HepG2 (cell line): ENCODE measurements around the gene MARCHF9. TPM values are rescaled to one million over a fixed set of nuclear protein-coding genes. Genes with fewer than 3 reads are reported as not detected.

Source experiments
- ARNT2 ChIP-seq: sonication (generic); formaldehyde crosslinking; IDR thresholded peaks from 2 replicates; pipeline ENCODE4 v1.8.0; 2022; ENCODE audit warnings: mild to moderate bottlenecking, low read depth, missing genetic modification reagents, moderate library complexity
- ASH2L ChIP-seq: fragments of 300-600, 200-600 bp; sonication (generic); IDR thresholded peaks from 2 replicates; pipeline ENCODE4 v1.7.0; 2017; ENCODE audit warnings: low read depth, mild to moderate bottlenecking, moderate library complexity, mixed read lengths, low read length; ENCODE audit not compliant: insufficient read length
- DMAP1 ChIP-seq: IDR thresholded peaks from 2 replicates; pipeline ENCODE4 v1.6.1; 2016
- DNMT1 ChIP-seq: sonication (generic); formaldehyde crosslinking; IDR thresholded peaks from 2 replicates; pipeline ENCODE4 v1.5.1; 2020; ENCODE audit warnings: mild to moderate bottlenecking, missing genetic modification reagents
- ERF ChIP-seq: IDR thresholded peaks from 2 replicates; pipeline ENCODE4 v1.6.1; 2018; ENCODE audit warnings: missing biosample characterization, missing genetic modification reagents
- HMG20A ChIP-seq: IDR thresholded peaks from 2 replicates; pipeline ENCODE4 v1.6.1; 2016; ENCODE audit warnings: borderline replicate concordance
- IRF1 ChIP-seq: sonication (generic); formaldehyde crosslinking; IDR thresholded peaks from 2 replicates; pipeline ENCODE4 v1.4.0; 2020; ENCODE audit warnings: low read depth, mild to moderate bottlenecking, missing genetic modification reagents
- NR2F2 ChIP-seq: IDR thresholded peaks from 2 replicates; pipeline ENCODE4 v1.6.1; 2012; ENCODE audit warnings: low read depth, inconsistent platforms, borderline replicate concordance
- PAX8 ChIP-seq: sonication (generic); formaldehyde crosslinking; IDR thresholded peaks from 2 replicates; pipeline ENCODE4 v1.8.0; 2022; ENCODE audit warnings: mild to moderate bottlenecking, missing genetic modification reagents, borderline replicate concordance
- PAXIP1 ChIP-seq: sonication (generic); formaldehyde crosslinking; conservative IDR thresholded peaks from 2 replicates; pipeline ENCODE4 v1.4.0; 2020; ENCODE audit warnings: mild to moderate bottlenecking, missing genetic modification reagents, moderate library complexity
- SOX5 ChIP-seq: IDR thresholded peaks from 2 replicates; pipeline ENCODE4 v1.6.1; 2016; ENCODE audit warnings: borderline replicate concordance
- SPEN ChIP-seq: sonication (generic); formaldehyde crosslinking; IDR thresholded peaks from 2 replicates; pipeline ENCODE4 v1.5.1; 2020; ENCODE audit warnings: low read depth, mild to moderate bottlenecking, missing genetic modification reagents
- STAT5B ChIP-seq: sonication (generic); formaldehyde crosslinking; IDR thresholded peaks from 2 replicates; pipeline ENCODE4 v1.4.0; 2020; ENCODE audit warnings: missing genetic modification reagents
- TFDP1 ChIP-seq: IDR thresholded peaks from 2 replicates; pipeline ENCODE4 v1.6.1; 2016; ENCODE audit warnings: missing compliant biosample characterization, missing genetic modification reagents, borderline replicate concordance
- U2AF1 ChIP-seq: fragments of 200-400 bp; formaldehyde crosslinking; optimal IDR thresholded peaks from 2 replicates; pipeline ENCODE3; 2017; ENCODE audit warnings: mild to moderate bottlenecking, low read depth, low read length
- ZFP36L1 ChIP-seq: sonication (generic); formaldehyde crosslinking; IDR thresholded peaks from 2 replicates; pipeline ENCODE4 v1.8.0; 2022; ENCODE audit warnings: mild to moderate bottlenecking, missing genetic modification reagents, moderate library complexity
- ZHX1 ChIP-seq: sonication (generic); formaldehyde crosslinking; IDR thresholded peaks from 2 replicates; pipeline ENCODE4 v1.8.1; 2022; ENCODE audit warnings: low read depth, mild to moderate bottlenecking, missing genetic modification reagents
- ZNF496 ChIP-seq: sonication (generic); formaldehyde crosslinking; IDR thresholded peaks from 2 replicates; pipeline ENCODE4 v1.8.1; 2023; ENCODE audit warnings: mild to moderate bottlenecking, moderate library complexity, missing genetic modification reagents; ENCODE audit not compliant: insufficient replicate concordance
- ZNF768 ChIP-seq: sonication (generic); formaldehyde crosslinking; IDR thresholded peaks from 2 replicates; pipeline ENCODE4 v1.4.0; 2020; ENCODE audit warnings: missing genetic modification reagents
- ZNF839 ChIP-seq: sonication (generic); formaldehyde crosslinking; IDR thresholded peaks from 2 replicates; pipeline ENCODE4 v1.4.0; 2020; ENCODE audit warnings: missing genetic modification reagents, mild to moderate bottlenecking, borderline replicate concordance
- ZSCAN12 ChIP-seq: sonication (generic); formaldehyde crosslinking; IDR thresholded peaks from 2 replicates; pipeline ENCODE4 v1.9.0; 2021; ENCODE audit warnings: mild to moderate bottlenecking, missing genetic modification reagents
- polyA plus RNA-seq, 8 experiments: library from polyadenylated mRNA; depleted of rRNA in 3 of 8; stranded (reverse) in 7 of 8; unstranded in 1 of 8; fragments of >200 nt; fragmentation: Illumina TruSeq in 4 of 8; extraction: Trizol in 4 of 8; gene quantifications; 2 replicates each; pipeline versions ENCODE4 v1.2.1 to v1.2.3, GENCODE V29; 2011 to 2016; ENCODE audit warnings: low read depth in 4 of 8, missing spikeins in 1 of 8, mixed read lengths in 1 of 8; ENCODE audit not compliant: insufficient read depth in 1 of 8
- total RNA-seq, 5 experiments: library from RNA; depleted of rRNA; stranded (reverse); fragments of >200 nt; fragmentation: Illumina TruSeq; extraction: Trizol; gene quantifications; 2 replicates each; pipeline ENCODE4 v1.2.3, GENCODE V29; 2016; ENCODE audit warnings: low read depth in 1 of 5

Gene MARCHF9
- total and polyA plus RNA-seq, 2 of the 13 experiments (the other 11 are each of a cell fraction or from before 2014, with no cell fraction given): 5.7 to 9.6 TPM

GRCh38 chr12:57765003-57765697 lies 10.2 kb downstream of the MARCHF9 start (continued):
- TF ChIP-seq ERF (no peak), HMG20A (no peak), ZSCAN12 (CRISPR knock-in tag) (0 out of 2 replicates have a peak, but pooled peaks have one; percentile 72), DMAP1 (CRISPR knock-in tag) (peak; percentile 51; the same call in 1 of the 2 replicates), NR2F2 (no peak), PAXIP1 (CRISPR knock-in tag) (peak; percentile 13; the same call in 1 of the 2 replicates), ARNT2 (CRISPR knock-in tag) (0 out of 2 replicates have a peak, but pooled peaks have one; percentile 38), ZNF839 (CRISPR knock-in tag) (0 out of 2 replicates have a peak, but pooled peaks have one; percentile 36), U2AF1 (no peak), SPEN (CRISPR knock-in tag) (peak; percentile 29; the same call in 1 of the 2 replicates), IRF1 (CRISPR knock-in tag) (no peak), ZHX1 (CRISPR knock-in tag) (0 out of 2 replicates have a peak, but pooled peaks have one; percentile 40), ZNF496 (CRISPR knock-in tag) (no peak), SOX5 (CRISPR knock-in tag) (no peak), ASH2L (peak; percentile 16), STAT5B (CRISPR knock-in tag) (no peak), ZFP36L1 (CRISPR knock-in tag) (no peak), TFDP1 (CRISPR knock-in tag) (peak; percentile 42; the same call in 1 of the 2 replicates), PAX8 (CRISPR knock-in tag) (no peak), ZNF768 (CRISPR knock-in tag) (peak; percentile 48; the same call in 1 of the 2 replicates), DNMT1 (CRISPR knock-in tag) (peak; percentile 7; the same call in 1 of the 2 replicates)
